ENCODE data around the gene BACH1. TPM values are rescaled to one million over a fixed set of nuclear protein-coding genes. Genes with fewer than 3 reads are reported as not detected.

The BACH1 gene
- total RNA-seq, 4 donors from 2014 or later, result 35.0 to 101 (median 49.8) TPM

GRCh38 chr21:29378832-29379231 lies 80.1 kb downstream of the BACH1 start:
- no peak for DNase-seq (ENCODE audit: low spot score)
- ATAC-seq (ENCODE audit: low FRiP score), result no peak
- TF ChIP-seq, protein P1, sequence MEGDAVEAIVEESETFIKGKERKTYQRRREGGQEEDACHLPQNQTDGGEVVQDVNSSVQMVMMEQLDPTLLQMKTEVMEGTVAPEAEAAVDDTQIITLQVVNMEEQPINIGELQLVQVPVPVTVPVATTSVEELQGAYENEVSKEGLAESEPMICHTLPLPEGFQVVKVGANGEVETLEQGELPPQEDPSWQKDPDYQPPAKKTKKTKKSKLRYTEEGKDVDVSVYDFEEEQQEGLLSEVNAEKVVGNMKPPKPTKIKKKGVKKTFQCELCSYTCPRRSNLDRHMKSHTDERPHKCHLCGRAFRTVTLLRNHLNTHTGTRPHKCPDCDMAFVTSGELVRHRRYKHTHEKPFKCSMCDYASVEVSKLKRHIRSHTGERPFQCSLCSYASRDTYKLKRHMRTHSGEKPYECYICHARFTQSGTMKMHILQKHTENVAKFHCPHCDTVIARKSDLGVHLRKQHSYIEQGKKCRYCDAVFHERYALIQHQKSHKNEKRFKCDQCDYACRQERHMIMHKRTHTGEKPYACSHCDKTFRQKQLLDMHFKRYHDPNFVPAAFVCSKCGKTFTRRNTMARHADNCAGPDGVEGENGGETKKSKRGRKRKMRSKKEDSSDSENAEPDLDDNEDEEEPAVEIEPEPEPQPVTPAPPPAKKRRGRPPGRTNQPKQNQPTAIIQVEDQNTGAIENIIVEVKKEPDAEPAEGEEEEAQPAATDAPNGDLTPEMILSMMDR (IDR thresholded peaks at IDR 0.05), result no peak

DNA sequence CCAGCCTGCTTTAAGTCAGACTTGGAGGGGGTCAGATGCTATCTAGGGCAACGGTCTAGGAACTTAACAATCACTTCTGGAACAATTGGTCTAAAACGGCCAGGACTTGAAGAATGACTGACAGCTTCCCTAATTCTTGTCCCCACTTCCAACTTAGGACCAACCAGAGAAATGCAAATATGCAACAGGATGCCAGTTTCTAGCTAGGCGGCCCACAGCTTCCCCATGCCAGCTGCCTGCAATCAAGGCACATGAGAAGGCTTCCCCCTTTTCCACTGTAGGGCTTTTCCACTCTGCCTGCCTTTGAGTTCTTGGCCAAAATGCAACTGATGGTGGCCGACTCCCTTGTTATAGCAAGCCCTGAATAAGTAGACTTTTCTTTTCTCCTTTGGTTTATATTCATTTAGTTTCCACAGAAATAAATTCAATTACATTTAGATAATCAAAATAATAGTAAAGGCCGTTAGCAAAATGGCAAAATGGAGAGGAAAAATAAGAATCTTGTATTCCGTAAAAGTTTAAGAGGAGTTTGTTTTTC lies 80.9 kb downstream of the BACH1 start:
- DNase-seq (ENCODE audit: low spot score), result no peak
- ATAC-seq (ENCODE audit: low FRiP score), result no peak
- TF ChIP-seq, protein P1 (IDR thresholded peaks at IDR 0.05), result no peak

DNA sequence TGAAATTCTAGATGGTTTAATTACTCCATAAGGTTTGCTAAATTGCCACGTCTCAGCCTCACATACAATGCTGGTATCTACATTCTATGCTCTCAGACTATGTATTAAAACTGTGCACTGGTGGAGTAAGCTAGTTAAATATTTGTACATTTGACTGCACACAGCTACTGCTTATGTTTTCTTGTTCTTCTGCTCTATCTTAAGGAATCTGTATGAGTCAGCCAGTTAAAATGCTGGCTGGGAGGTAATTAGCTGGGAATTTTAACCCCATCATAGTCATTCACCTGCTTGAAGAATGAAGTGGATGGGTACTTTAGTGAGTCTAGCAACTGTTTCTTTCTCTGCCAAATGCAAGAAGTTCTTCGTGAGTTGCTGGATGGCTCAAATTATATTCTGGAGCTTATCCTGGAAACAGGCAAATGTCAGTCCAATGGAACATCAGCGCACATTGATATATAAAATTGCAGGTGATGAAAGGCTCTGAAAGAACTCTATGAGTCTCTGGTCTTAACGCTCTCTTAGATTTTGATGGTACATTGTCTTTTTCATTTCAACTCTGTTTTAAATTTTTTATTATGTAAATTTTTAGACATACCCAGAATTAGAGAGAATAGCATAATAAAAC lies 83.4 kb downstream of the BACH1 start:
- TF ChIP-seq, protein P1 (IDR thresholded peaks at IDR 0.05), result no peak

GRCh38 chr21:29384683-29385359 lies 86.1 kb downstream of the BACH1 start:
- DNase-seq (ENCODE audit: low spot score), result no peak
- TF ChIP-seq, protein P1 (IDR thresholded peaks at IDR 0.05), result no peak
- no peak for ATAC-seq (ENCODE audit: low FRiP score)

More for the DNA sequence above, 83.4 kb downstream of the BACH1 start:
- DNase-seq (ENCODE audit: low spot score) (no peak), ATAC-seq (ENCODE audit: low FRiP score) (no peak)

GRCh38 chr21:29385934-29386520 lies 87.3 kb downstream of the BACH1 start:
- ATAC-seq (ENCODE audit: low FRiP score), result no peak
- TF ChIP-seq, protein P1 (IDR thresholded peaks at IDR 0.05), result no peak
- no peak for DNase-seq (ENCODE audit: low spot score)

DNA sequence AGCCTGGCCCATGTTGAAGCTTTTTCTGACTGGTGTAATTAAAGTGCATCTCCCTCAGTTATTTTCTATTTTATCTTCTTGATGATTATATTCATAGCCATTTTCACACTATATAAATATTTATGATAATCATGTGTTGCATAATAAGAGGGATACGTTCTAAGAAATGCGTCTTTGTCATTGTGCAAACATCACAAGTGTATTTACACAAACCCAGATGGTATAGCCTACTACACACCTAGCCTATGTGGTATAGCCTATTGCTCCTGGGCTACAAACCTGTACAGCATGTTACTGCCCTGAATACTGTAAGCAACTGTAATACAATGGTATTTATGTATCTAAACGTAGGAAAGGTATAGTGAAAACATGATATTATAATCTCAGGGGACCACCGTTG lies 88.1 kb downstream of the BACH1 start:
- DNase-seq (ENCODE audit: low spot score) (no peak), ATAC-seq (ENCODE audit: low FRiP score) (no peak)
- TF ChIP-seq, protein P1 (IDR thresholded peaks at IDR 0.05), result no peak

All from omental fat pad (tissue), 4 donors.